Epithelial cell of proximal tubule (primary cell): Measurements from ENCODE around the gene NTSR1. TPM values are rescaled to one million over a fixed set of nuclear protein-coding genes. Genes with fewer than 3 reads are reported as not detected.
"Not testable (repeated sequence)": the region's sequence is repeated elsewhere in the genome, so short reads cannot be mapped to it uniquely, and the experiment has no call there.

Experiments used
- DNase-seq: peaks from one replicate; pipeline ENCODE4 v3.0.0-alpha.2; 2011; ENCODE audit warnings: low read depth
- H3K4me3 ChIP-seq: 2 replicates; pipeline ENCODE4 v1.5.1; 2011; ENCODE audit warnings: low read depth, mild to moderate bottlenecking, low read length
- total RNA-seq: library from RNA; depleted of rRNA; stranded (reverse); fragments of >200 nt; gene quantifications from 2 replicates; pipeline ENCODE4 v1.2.3, GENCODE V29; 2015
- TF ChIP-seq, protein P1 (sequence below): conservative IDR thresholded peaks from 2 replicates; pipeline ENCODE4 v1.5.1; 2012; ENCODE audit warnings: low read depth, mild to moderate bottlenecking, low read length

NTSR1 gene
- total RNA-seq, 1 donor from 2014 or later, result not detected

DNA sequence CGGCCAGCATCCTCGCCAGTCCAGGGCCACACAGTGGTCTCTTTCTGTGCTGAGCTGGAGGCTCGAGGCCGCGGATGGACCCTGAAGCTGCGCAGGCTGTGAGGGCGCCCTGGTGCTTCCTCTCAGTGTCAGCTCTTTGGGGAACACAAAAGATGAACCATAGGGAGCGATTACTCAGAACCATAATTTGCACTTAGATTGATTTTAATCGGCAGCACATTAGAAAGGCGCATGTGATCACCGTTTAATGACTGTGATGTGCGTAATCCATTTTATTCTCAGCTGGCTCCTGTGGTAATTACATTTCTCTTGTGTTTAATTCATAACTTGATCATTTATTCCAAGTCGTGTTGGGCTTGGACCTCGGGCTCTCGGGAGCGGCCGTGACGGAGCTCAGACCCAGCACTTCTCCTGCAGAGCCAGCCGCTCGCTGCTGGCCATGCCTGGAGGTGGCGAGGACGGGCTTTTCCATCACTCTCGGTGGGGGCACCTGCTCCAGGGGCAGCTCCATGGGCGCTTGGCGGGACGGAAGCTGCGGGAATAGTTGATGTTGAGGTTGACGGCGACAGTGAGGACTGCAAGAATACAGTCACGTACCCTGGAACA, 25.6 kb upstream of the NTSR1 start:
- TF ChIP-seq, protein P1, sequence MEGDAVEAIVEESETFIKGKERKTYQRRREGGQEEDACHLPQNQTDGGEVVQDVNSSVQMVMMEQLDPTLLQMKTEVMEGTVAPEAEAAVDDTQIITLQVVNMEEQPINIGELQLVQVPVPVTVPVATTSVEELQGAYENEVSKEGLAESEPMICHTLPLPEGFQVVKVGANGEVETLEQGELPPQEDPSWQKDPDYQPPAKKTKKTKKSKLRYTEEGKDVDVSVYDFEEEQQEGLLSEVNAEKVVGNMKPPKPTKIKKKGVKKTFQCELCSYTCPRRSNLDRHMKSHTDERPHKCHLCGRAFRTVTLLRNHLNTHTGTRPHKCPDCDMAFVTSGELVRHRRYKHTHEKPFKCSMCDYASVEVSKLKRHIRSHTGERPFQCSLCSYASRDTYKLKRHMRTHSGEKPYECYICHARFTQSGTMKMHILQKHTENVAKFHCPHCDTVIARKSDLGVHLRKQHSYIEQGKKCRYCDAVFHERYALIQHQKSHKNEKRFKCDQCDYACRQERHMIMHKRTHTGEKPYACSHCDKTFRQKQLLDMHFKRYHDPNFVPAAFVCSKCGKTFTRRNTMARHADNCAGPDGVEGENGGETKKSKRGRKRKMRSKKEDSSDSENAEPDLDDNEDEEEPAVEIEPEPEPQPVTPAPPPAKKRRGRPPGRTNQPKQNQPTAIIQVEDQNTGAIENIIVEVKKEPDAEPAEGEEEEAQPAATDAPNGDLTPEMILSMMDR, result no peak
- no peak overlapping the region for H3K4me3 ChIP-seq
- DNase-seq, result no peak

DNA sequence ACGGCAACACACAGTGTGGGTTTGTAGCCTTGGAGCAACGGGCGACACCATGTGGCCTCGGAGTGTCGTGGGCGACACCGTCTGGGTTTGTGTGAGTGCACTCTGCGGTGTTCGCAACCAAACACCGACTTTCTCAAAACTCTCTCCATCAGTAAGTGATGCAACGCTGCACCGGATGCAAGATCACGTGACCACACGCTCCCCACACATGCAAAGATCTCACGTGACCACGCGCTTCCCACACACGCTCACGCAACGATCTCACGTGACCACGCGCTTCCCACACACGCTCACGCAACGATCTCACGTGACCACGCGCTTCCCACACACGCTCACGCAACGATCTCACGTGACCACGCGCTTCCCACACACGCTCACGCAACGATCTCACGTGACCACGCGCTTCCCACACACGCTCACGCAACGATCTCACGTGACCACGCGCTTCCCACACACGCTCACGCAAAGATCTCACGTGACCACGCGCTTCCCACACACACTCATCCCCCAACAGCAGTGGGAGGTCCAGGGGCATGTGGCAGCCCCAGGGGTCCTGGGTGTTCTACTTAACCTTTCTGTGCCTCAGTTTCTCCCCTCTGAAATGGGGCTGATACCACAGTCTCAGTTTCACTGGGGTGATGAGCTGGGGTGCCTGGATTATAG, 24.8 kb upstream of the NTSR1 start:
- not testable (repeated sequence) for H3K4me3 ChIP-seq

DNA sequence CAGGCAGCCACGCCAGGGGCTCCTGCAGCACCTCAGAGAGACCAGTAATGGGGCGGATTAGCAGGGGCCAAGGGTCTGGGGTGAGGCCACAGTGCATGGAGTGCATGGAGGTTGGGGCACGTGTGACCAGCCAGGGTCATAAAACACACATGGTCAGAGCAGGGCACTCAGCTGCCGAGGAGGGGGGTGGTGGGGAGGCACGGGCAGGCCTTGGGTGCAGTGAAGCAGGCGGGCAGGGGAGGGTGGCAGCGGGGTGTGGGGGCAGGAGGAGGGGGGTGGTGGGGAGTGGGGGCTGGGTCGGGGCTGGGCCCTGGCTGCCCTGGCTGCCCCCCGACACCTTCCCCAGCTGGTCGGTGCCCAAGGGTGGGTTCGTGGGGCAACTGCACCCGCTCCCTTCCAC, 23.7 kb upstream of the NTSR1 start:
- TF ChIP-seq, protein P1, result no peak
- H3K4me3 ChIP-seq, result no peak overlapping the region
- no peak for DNase-seq

More for the DNA sequence above, 24.8 kb upstream of the NTSR1 start:
- DNase-seq, result not testable (repeated sequence)

DNA sequence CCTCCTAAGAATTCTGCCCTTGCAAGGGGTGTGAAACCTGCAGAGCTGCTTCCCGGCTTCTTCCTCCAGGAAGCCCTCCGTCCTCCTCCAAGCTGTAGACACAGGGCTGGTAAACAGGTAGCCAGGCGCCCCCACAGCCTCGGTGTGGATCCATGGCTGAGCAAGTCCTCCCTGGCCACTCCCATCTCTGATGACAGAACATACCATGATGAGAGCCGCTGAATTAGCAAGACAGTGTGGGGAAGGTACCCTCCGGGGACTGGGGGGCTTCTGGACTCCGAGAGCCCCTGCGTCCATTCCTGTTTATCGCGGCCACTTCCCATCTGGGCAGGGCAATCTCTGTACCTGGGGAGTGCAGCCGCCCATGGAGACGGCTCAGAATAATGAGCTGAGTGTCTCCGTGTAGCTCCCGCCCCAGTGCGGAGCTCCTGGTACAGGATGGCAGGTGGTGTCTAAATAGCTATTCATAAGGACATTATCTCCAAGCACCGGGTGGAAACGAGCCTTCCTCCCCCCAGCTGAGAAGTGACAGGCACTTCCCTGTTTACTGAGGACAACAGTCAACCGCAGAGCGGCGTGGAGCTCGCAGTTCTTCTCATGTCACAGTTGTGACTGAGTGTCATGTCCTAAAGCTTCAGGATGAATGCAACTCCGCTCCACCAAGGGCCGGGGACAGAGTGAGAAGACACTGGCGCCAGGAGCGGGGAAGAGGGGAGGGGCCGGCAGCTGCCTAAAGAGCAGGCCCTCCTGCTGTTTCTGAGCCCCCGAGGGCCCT, 22.7 kb upstream of the NTSR1 start:
- H3K4me3 ChIP-seq, result no peak overlapping the region
- TF ChIP-seq, protein P1, result no peak
- no peak for DNase-seq

DNA sequence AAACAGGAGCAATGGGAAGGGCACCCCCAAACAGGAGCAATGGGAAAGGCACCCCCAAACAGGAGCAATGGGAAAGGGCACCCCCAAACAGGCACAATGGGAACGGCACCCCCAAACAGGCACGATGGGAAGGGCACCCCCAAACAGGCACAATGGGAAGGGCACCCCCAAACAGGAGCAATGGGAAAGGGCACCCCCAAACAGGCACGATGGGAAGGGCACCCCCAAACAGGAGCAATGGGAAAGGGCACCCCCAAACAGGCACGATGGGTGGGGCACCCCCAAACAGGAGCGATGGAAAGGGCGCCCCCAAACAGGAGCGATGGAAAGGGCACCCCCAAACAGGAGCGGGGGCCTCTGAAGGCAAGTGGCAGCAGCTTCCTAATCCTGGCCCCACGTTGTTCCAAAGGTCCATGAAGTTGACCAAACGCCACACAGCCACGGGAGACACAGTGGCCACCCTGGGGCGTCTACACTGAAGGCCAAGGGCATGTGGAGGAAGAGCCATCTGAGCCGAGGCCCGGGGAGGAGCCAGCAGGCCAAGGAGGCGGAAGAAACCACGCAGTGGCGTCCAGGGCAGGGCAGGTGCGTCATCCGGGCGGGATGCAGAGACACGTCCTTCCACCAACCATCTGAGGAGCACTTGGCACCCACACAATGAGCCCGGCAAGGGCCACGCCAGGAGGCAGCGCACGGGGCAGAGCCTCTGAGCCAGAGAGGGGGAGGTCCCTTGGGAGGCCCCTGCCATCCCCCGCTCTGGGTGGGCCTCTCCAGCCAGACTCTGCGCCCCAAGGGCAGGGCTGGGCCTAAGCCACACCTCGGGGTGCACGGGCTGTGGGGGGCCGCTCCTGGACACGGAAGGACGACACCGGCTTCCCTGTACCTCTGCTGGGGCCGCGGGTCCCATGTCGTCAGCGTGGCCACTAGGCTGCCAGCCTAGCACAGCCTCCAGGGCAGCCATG, 21.5 kb upstream of the NTSR1 start:
- DNase-seq, result no peak
- no peak overlapping the region for H3K4me3 ChIP-seq
- TF ChIP-seq, protein P1, result no peak

DNA sequence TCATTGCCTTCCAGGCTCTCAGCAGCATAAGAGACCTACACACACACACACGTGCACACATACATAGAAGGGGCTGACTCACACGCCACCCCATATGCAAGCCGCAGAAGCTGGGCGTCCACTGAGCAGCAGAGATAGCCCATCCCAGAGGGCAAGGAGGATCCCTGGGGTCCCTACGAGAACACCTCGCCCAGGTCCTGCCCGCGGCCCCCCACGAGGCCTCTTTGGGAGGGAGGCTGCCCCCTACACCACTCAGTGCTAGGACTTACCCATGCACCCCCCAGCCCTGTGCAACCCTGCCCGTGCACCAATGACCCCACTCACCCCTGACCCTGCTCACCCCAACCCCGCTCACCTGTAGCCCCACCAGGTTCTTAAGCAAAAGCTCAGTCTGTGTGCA, 20.6 kb upstream of the NTSR1 start:
- H3K4me3 ChIP-seq, result no peak overlapping the region
- TF ChIP-seq, protein P1, result no peak
- no peak for DNase-seq
